GM18868 (cell line): ENCODE measurements around the gene ARMCX1.
A peak's percentile ranks its signal among the peaks of the same experiment; 100 is the strongest.
"Not testable (repeated sequence)": the region's sequence is repeated elsewhere in the genome, so short reads cannot be mapped to it uniquely, and the experiment has no call there.

Experiments
- ATAC-seq: cut with Tn5 transposase; IDR thresholded peaks from one replicate; pipeline ENCODE4 v1.9.1; 2021; ENCODE audit warnings: mild to moderate bottlenecking, moderate library complexity; ENCODE audit not compliant: unreplicated experiment

ARMCX1 gene

DNA sequence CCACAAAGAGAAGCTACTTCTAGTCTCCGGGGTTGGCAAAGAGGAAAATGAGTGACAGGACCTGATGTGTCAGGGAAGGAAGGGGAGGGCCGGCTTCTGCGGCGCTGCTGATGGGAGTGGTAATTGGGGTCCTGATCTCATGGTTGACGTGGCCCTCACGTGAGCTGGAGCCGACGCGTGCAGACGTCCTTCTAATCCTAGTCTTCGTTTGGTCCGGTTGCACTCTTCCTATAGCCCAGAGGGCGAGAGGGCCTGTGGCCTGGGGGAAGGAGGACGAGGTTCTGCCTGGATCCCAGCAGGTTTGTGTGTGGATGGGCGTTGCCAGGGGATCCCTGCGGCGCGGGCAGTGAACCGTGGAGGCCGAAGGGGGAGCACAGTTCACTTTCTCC lies at the start of gene ARMCX1:
Gene ARMCX1, plus strand, starts transcription at position 186 of the 389 bp plus-strand sequence. CDS start 2,384 bp downstream, outside the sequence.
- ATAC-seq = peak; percentile 95

DNA sequence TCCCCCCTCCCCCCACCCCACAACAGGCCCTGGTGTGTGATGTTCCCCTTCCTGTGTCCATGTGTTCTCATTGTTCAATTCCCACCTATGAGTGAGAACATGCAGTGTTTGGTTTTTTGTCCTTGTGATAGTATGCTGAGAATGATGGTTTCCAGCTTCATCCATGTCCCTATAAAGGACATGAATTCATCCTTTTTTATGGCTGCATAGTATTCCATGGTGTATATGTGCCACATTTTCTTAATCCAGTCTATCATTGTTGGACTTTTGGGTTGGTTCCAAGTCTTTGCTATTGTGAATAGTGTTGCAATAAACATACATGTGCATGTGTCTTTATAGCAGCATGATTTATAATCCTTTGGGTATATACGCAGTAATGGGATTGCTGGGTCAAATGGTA lies 47.4 kb upstream of the ARMCX1 start:
- ATAC-seq = not testable (repeated sequence)

DNA sequence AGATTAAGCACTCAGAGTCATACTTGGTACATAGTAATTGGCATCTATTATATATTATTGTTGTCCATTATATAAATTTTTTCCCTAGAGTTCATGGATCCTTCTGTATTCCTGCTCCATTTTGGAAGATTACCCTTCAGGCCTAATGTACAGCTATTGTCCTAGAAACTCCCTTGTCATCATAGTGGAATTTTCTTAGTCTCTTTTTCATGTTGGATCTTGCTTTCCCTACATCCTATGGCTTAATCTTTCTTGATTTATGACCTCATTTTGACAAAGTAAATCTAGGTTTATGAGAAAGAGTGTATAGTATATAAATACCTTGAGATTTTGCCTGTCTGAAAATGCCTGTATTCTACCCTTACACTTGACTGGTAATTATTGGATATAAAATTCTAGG lies 43.0 kb upstream of the ARMCX1 start:
- ATAC-seq = no peak

DNA sequence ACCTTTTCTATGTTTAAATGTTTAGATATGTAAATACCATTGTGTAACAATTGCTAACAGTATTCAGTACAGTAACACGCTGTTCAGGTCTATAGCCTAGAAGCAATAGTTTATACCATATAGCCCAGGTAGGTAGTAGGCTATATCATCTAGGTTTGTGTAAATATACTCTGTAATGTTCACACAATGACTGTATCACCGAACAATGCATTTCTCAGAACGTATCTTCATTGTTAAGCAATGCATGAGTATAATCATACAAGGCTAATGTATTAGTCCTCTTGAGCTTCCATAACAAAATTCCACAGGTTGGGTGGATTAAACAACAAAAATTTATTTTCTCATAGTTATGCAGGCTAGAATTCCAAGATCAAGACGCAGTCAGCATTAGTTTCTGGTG lies 42.4 kb upstream of the ARMCX1 start:
- ATAC-seq = no peak

DNA sequence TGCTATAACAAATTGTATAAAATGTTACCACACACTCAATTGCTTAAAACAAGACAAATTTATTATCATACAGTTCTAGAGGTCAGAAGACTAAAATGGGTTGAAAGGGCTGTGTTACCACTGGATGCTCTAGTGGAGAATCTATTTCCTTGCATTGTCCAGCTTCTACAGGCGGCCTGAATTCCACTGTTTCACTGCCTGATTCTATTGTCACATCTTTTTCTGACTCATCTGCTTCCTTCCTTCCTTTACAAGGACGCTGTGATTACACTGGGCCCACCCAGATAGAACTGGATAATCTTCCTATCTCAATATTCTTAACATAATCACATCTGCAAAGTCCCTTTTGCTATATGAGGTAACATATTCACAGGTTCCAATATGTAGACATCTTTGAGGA lies 19.4 kb upstream of the ARMCX1 start:
- ATAC-seq = no peak

DNA sequence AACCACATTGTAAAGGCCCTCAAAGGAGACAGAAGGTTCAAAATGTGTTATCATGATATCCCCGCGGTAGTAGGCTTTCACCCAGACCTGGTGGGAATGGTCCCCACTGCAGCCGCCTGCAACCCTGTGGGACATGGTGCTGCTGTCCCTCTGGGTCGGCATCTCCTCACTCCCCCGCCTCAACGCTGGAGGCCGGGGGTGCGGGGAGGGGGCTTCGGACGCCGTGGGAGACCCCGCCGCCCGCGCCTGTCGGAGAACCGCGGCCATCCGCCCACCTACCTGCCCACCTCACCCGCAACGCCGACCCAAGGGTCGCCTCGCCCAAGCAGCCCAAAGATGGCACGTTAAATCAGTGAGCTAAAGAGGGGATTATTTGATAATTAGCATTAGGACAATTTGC lies 11.2 kb upstream of the ARMCX1 start:
- no peak for ATAC-seq

DNA sequence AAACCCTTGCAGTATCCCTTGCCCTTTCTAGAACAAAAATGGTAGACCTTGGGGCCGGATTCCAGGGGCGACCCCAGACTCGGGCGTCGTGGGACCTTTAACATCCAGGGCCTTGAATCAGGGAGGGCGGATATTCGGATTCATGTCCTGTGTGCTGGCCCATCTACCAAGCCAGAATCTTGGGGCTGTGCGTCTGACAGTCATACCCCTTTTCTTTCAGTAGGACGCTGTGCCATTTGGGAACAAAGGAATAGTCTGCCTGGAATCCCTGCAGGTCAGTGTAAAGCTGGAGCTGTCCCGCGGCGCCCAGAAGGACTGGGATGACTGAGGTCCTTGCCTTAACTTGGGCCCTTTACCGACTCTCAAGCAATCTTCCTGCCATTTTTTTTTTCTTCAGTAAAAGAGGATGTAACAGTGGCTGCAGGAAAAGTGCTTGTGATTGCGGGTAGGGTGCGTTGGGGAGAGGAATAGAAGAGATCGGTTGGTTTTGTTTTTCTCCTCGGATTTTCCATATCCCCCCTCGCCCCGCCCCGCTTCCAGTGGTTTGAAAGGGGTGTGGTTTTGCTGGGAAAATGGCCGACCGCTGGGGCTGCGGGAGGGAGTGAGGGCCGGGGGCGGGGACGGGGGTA lies 518 bp downstream of the ARMCX1 start:
- ATAC-seq = peak; percentile 28

DNA sequence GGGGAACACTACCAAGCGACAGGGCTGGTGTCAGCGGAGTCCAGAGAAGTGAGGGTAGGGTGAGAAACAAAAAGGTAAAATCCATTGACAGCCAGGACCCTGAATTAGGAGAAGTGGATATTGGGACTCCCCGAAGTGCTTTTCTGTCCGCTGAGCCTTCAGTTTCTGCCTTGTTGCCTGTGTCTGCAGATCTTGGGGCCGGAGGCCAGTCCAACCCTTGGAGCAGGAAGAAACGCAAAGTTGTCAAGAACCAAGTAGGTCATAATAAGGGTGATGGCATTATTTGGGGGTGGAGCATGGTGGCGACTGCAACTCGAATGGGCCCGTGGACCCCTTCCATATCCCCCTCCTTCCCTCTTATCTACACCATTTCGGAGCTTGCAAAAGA lies 1.0 kb downstream of the ARMCX1 start:
- ATAC-seq = no peak

DNA sequence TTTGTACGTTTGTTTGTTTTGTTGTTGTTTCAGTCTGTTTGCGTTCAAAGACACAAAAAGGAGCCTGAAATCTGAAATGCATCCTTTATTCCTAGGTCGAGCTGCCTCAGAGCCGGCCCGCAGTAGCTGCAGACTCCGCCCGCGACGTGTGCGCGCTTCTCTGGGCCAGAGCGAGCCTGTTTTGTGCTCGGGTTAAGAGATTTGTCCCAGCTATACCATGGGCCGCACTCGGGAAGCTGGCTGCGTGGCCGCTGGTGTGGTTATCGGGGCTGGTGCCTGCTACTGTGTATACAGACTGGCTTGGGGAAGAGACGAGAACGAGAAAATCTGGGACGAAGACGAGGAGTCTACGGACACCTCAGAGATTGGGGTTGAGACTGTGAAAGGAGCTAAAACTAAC lies 2.4 kb downstream of the ARMCX1 start:
- ATAC-seq = no peak

DNA sequence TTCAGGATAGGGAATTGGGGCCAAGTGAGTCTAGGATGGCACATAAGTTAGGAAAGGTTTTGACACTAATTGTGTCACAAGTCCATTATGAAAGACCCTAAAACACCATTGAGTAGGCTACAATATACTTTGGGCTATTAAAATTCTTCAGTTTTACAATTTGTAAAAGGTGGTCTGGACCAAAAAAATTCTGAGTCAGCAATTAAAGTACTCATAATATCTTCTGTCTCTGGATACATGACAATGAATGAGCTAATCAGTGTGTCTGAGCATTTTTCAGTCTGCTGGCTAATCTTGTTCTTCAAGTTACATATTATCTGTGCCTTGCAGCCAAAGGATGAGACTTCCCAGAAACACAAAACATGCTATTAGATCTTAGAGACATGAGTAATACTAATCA lies 14.3 kb downstream of the ARMCX1 start:
- ATAC-seq = no peak

DNA sequence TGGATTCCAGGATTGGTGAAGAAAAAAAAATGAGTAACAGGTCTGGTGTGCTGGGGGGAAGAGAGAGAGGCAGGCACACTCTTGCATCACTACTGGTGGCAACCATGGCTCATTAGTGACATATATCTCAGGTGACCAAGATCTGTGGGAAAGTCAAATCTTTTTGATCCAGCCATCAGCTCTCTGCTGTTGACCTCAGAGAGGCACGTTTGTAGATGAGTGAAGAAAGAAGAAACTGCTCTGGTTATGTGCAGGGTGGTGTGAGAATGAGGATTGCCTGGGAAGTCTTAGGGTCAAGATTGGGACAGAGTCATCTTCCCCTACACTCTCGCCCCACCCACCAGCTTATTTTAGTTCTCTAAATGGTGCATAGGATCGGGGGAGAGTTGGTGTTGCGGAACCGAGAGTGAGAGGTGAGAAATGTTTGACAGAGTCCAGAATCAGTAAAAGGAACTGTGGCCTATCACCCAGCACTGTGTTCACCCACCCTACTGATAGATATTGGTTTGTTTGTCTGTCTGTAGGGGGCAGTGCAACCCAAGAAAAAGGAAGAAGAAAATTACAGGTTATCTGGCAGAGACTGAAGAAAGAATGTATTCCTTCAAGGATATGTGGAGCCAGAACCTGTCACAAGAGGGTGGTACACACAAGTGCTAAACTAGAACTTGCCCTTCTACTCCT lies 45.5 kb downstream of the ARMCX1 start:
- peak; percentile 97 for ATAC-seq

DNA sequence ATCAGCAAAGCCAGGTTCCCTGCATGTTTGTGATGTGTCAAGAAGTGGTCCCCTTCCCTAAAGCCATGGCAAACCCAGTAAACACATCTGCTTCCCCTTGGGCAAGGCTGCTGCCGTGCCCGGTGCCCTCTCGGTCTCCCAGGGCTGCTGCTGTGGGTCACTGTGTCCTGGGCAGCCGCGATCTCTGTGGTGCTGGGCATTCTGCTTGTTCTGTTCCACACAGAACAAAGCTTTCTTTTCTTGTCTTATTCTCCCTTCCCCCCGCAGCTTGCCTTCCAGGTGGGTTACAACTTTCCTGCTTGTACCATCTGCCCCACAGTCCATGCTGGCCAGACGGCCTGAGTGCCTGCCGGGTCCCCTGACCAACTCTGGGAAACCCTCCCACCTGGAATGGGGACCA lies 49.2 kb downstream of the ARMCX1 start:
- ATAC-seq = not testable (repeated sequence)

DNA sequence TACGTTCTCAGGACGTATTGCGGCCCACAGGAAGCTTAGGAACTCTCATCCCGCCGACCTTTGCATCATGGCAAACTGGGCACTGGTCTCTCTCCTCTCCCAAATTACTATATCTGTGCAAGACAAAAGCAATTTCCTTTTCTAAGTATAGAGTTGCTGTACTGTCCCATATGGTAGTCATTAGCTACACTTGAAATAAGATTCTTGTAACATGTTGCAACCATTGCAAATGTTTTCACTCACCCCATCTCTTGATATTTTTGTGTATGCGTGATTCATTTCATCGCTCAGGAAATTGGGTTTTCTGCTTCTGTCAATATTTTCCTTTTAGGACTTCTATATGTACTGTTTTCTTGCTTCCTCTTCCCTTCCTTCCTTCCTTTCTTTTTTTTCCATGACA lies 51.7 kb downstream of the ARMCX1 start:
- ATAC-seq = no peak
